ENCODE measurements around the gene ZFR. TPM values are rescaled to one million over a fixed set of nuclear protein-coding genes. Genes with fewer than 3 reads are reported as not detected.

Gene ZFR
- total and polyA plus RNA-seq, 2 experiments from 2014 or later = 59.1 to 93.3 TPM

DNA sequence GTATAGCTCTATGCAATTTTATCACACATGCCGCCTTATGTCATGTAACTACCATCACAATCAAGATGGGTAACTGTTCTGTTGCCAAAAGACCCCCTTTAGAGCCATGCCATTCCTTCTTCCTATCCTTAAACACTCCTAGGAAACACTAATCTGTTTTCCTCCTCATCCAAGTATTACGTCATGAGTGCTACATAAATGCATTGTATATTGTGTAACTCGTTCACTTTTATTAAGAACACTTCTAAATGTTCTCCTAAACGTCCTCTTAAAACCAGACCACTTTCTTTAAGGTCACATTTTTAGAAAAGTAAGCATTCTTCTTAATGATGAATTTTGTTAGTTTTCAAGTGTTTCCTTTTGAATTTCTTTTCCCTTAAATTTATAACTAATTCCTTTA, 82.0 kb downstream of the ZFR start:
- H2AFZ ChIP-seq = no peak overlapping the region
- H4K20me1 ChIP-seq (ENCODE audit: insufficient read depth, poor library complexity, severe bottlenecking) = no peaks in the 10 kb centered on the region
- H3K4me3 ChIP-seq = no peak overlapping the region
- TF ChIP-seq EZH2 (IDR thresholded peaks at IDR 0.05; ENCODE audit: borderline replicate concordance) = no peak
- TF ChIP-seq, protein P1, sequence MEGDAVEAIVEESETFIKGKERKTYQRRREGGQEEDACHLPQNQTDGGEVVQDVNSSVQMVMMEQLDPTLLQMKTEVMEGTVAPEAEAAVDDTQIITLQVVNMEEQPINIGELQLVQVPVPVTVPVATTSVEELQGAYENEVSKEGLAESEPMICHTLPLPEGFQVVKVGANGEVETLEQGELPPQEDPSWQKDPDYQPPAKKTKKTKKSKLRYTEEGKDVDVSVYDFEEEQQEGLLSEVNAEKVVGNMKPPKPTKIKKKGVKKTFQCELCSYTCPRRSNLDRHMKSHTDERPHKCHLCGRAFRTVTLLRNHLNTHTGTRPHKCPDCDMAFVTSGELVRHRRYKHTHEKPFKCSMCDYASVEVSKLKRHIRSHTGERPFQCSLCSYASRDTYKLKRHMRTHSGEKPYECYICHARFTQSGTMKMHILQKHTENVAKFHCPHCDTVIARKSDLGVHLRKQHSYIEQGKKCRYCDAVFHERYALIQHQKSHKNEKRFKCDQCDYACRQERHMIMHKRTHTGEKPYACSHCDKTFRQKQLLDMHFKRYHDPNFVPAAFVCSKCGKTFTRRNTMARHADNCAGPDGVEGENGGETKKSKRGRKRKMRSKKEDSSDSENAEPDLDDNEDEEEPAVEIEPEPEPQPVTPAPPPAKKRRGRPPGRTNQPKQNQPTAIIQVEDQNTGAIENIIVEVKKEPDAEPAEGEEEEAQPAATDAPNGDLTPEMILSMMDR (IDR thresholded peaks at IDR 0.05; ENCODE audit: poor library complexity) = no peak
- no peak for TF ChIP-seq EZH2phosphoT487 (IDR thresholded peaks at IDR 0.05; ENCODE audit: low read depth, severe bottlenecking, unreplicated experiment)
- H3K27ac ChIP-seq = no peak overlapping the region
- H3K36me3 ChIP-seq (replicated peaks; ENCODE audit: insufficient read depth, low read depth) = peaks cover 2% of the 10 kb centered on the region
- H3K4me2 ChIP-seq = no peak overlapping the region
- 91% methylated on average over 4 of the region's 4 CpGs for WGBS (ENCODE audit: low lambda C conversion rate, missing lambda C conversion rate)
- no peaks in the 10 kb centered on the region for H3K4me1 ChIP-seq (ENCODE audit: insufficient read depth)
- no peaks in the 10 kb centered on the region for H3K9me3 ChIP-seq (ENCODE audit: low read depth)
- H3K79me2 ChIP-seq = peaks cover 15% of the 10 kb centered on the region
- no peaks in the 10 kb centered on the region for H3K27me3 ChIP-seq
- no peak for DNase-seq (ENCODE audit: low spot score)
- no peaks in the 10 kb centered on the region for H3K9me2 ChIP-seq (replicated peaks; ENCODE audit: insufficient read depth)

DNA sequence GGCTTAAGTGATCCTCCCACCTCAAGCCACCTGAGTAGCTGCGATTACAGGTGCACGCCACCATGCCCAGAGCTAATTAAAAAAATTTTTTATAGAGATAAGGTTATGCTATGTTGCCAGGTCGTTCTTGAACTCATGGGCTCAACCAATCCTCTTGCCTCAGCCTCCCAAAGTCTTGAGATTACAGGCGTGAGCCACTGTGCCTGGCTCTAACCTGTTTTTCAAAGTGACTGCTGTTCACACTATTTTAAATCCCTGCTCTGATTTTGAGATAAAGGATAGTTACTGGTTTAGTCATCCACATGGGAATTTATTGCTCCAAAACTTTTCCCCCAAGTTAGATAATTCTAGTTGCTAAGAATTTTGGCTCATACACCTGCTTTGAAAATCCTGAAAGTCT, 83.6 kb downstream of the ZFR start:
- no peaks in the 10 kb centered on the region for H4K20me1 ChIP-seq (ENCODE audit: insufficient read depth, poor library complexity, severe bottlenecking)
- H3K9me2 ChIP-seq (replicated peaks; ENCODE audit: insufficient read depth) = no peaks in the 10 kb centered on the region
- no peak overlapping the region for H3K4me2 ChIP-seq
- H3K79me2 ChIP-seq = peaks cover 12% of the 10 kb centered on the region
- TF ChIP-seq, protein P1 (IDR thresholded peaks at IDR 0.05; ENCODE audit: poor library complexity) = no peak
- TF ChIP-seq EZH2 (IDR thresholded peaks at IDR 0.05; ENCODE audit: borderline replicate concordance) = no peak
- TF ChIP-seq EZH2phosphoT487 (IDR thresholded peaks at IDR 0.05; ENCODE audit: low read depth, severe bottlenecking, unreplicated experiment) = no peak
- no peak overlapping the region for H2AFZ ChIP-seq
- no peaks in the 10 kb centered on the region for H3K27me3 ChIP-seq
- WGBS (ENCODE audit: low lambda C conversion rate, missing lambda C conversion rate) = 90% methylated on average over 4 of the region's 4 CpGs
- H3K4me1 ChIP-seq (ENCODE audit: insufficient read depth) = no peaks in the 10 kb centered on the region
- H3K36me3 ChIP-seq (replicated peaks; ENCODE audit: insufficient read depth, low read depth) = peaks cover 2% of the 10 kb centered on the region
- no peak for DNase-seq (ENCODE audit: low spot score)
- no peak overlapping the region for H3K27ac ChIP-seq
- H3K4me3 ChIP-seq = no peak overlapping the region
- H3K9me3 ChIP-seq (ENCODE audit: low read depth) = no peaks in the 10 kb centered on the region

DNA sequence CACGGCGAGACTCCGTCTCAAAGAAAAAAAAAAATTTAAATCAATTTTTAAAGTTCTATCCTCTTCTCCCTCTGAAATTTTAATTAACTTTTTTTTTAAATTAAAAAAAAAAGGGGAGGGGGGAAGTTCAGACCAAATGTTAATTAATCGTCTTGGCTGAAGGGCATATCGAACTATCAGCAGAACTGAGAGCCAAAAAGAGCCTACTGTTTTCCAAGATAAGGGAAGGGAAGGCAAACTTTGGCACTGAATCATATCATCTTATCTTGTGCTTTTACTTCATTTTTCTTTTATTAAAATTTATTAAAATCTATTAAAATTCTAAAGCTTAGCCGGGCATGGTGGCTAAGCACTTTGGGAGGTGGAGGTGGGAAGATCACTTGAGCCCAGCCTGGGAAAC, 85.9 kb downstream of the ZFR start:
- Histone ChIP-seq H3K4me3 (no peak overlapping the region), H3K27ac (no peak overlapping the region), H3K36me3 (replicated peaks; ENCODE audit: insufficient read depth, low read depth) (peaks cover 2% of the 10 kb centered on the region), H3K79me2 (peaks cover 5% of the 10 kb centered on the region), H3K4me2 (no peak overlapping the region), H4K20me1 (ENCODE audit: insufficient read depth, poor library complexity, severe bottlenecking) (no peaks in the 10 kb centered on the region), H3K27me3 (no peaks in the 10 kb centered on the region), H3K9me2 (replicated peaks; ENCODE audit: insufficient read depth) (no peaks in the 10 kb centered on the region), H3K4me1 (ENCODE audit: insufficient read depth) (no peaks in the 10 kb centered on the region), H2AFZ (no peak overlapping the region), H3K9me3 (ENCODE audit: low read depth) (no peaks in the 10 kb centered on the region)
- DNase-seq (ENCODE audit: low spot score) = no peak
- no peak for TF ChIP-seq EZH2 (IDR thresholded peaks at IDR 0.05; ENCODE audit: borderline replicate concordance)
- no peak for TF ChIP-seq EZH2phosphoT487 (IDR thresholded peaks at IDR 0.05; ENCODE audit: low read depth, severe bottlenecking, unreplicated experiment)
- TF ChIP-seq, protein P1 (IDR thresholded peaks at IDR 0.05; ENCODE audit: poor library complexity) = no peak
- WGBS (ENCODE audit: low lambda C conversion rate, missing lambda C conversion rate) = 90% methylated on average over 6 of the region's 6 CpGs

DNA sequence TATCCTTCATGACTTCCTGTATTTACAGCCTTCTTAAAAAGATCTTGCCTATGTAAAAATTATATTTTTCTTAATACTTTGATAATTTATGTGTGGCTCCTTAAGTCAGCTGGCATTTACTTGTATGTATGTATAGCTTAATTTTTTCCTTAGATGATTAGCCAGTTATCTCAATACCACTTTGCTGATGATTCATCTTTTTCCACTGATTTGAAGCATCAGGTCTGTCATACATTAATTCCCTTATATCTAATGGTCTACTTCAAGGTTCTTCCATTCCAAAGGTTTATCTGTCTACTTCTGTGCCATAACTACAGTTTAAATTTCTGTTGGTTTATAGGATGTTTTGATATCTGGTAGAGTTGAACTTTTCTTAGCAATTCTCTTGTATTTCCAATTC, 86.9 kb downstream of the ZFR start:
- TF ChIP-seq EZH2 (IDR thresholded peaks at IDR 0.05; ENCODE audit: borderline replicate concordance) = no peak
- TF ChIP-seq EZH2phosphoT487 (IDR thresholded peaks at IDR 0.05; ENCODE audit: low read depth, severe bottlenecking, unreplicated experiment) = no peak
- TF ChIP-seq, protein P1 (IDR thresholded peaks at IDR 0.05; ENCODE audit: poor library complexity) = no peak
- Histone ChIP-seq H4K20me1 (ENCODE audit: insufficient read depth, poor library complexity, severe bottlenecking) (no peaks in the 10 kb centered on the region), H3K9me3 (ENCODE audit: low read depth) (no peaks in the 10 kb centered on the region), H2AFZ (no peak overlapping the region), H3K79me2 (peaks cover 5% of the 10 kb centered on the region), H3K9me2 (replicated peaks; ENCODE audit: insufficient read depth) (no peaks in the 10 kb centered on the region), H3K36me3 (replicated peaks; ENCODE audit: insufficient read depth, low read depth) (peaks cover 2% of the 10 kb centered on the region), H3K27me3 (no peaks in the 10 kb centered on the region), H3K27ac (no peak overlapping the region), H3K4me1 (ENCODE audit: insufficient read depth) (no peaks in the 10 kb centered on the region), H3K4me2 (no peak overlapping the region), H3K4me3 (no peak overlapping the region)
- no peak for DNase-seq (ENCODE audit: low spot score)
